Hypothalamus (tissue), 51 donors: Measurements from ENCODE around the gene CACTIN.
A peak's percentile ranks its signal among the peaks of the same experiment; 100 is the strongest.
"Not testable (repeated sequence)": the region's sequence is repeated elsewhere in the genome, so short reads cannot be mapped to it uniquely, and the experiment has no call there.

Experiments used
- DNase-seq, 51 donors: peaks; one replicate each; lab custom pipeline; 2025; lab: John Stamatoyannopoulos, UW

Gene CACTIN

GRCh38 chr19:3648037-3648905 is 21.7 kb upstream of the CACTIN start:
- DNase-seq: no peak

- not testable (repeated sequence) for DNase-seq
These were observed 20.5 kb upstream of the CACTIN start for GRCh38 chr19:3647102-3647501.

DNA sequence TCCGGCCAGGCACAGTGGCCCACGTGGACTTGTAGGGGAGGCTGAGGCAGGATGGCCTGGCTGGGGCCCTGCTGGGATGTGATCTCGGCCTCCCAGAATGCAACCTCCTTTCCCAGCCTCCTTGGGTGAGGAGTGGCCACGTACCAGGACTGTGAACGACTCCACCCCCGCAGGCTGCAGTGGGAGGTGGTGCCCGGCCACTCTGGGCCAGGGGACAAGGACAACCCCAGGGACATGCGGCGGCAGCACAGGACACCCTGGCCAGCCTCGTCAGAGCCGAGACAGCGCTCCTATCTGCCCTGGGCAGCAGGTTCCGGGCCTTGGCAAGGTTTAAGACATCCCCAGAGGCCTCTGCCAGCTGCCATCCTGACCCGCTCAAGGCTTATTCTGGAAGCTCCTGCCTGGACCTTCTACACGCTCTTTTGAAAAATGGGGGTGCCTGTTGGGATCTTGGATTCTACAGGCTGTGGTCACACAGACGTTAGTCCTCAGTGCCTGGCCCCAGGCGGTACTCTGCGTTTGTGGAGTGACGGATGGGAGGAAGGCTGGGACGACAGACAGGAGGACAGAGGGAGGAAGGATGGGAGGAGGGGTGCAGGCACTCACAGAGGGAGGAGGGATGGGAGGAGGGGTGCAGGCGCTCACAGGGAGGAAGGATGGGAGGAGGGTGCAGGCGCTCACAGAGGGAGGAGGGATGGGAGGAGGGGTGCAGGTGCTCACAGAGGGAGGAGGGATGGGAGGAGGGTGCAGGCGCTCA is 19.9 kb upstream of the CACTIN start:
- DNase-seq: no peak

DNA sequence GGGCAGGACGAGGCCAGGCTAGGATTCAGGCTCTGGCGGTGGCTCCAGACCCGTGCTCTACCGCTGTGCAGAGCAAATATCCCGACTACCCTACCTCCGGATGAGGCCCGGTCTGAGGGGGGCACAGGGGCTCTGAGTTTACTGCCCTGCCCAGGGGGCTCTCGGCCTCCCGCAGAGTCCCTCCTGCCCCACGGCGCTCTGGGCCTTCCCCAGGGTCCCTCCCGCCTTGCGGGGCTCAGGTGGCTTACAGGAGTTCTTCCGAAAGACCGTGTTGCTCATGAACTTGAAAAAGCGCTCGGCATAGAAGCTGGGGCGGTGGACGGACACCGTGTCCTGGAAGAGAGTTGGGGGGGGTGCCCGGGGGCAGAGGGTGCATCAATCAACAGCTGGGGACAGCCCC is 19.1 kb upstream of the CACTIN start:
- no peak for DNase-seq

GRCh38 chr19:3645067-3645396 is 18.4 kb upstream of the CACTIN start:
- no peak for DNase-seq

DNA sequence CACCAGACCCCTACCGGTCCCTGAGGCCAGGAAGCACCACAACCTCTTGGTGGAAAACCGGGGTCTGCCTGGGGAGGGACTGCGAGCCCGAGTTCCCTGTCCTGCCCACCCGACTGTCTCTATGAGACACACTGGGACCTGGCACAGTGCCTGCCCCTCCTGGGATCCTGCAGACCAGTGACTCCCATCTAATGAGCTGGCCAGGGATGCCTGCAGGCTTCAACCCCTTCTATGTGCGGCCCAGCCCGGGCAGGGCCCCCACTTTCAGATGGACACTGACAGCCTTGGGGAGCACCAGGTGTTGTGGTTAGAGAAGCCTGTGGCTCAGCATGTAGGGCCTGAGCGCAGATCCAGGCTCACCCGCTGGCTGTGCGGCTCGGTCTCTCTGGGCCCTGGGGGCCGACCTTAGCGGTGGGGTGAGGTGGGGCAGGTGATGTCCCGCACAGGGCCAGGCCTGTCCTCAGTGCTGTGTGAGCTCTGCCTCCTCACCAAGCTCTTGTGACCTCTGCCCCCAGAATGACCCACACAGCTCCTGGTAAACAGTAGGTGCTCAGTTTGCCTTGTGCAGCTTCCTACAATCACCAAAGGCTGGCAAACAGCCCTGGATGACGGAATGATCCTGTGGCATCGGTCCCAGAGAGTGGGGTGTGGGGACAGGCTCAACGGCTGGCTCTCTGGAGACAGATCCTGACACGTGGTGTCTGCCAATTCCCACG is 17.9 kb upstream of the CACTIN start:
- peak in 49 of 51 donors; percentile 15 to 96 (median 80) for DNase-seq

DNA sequence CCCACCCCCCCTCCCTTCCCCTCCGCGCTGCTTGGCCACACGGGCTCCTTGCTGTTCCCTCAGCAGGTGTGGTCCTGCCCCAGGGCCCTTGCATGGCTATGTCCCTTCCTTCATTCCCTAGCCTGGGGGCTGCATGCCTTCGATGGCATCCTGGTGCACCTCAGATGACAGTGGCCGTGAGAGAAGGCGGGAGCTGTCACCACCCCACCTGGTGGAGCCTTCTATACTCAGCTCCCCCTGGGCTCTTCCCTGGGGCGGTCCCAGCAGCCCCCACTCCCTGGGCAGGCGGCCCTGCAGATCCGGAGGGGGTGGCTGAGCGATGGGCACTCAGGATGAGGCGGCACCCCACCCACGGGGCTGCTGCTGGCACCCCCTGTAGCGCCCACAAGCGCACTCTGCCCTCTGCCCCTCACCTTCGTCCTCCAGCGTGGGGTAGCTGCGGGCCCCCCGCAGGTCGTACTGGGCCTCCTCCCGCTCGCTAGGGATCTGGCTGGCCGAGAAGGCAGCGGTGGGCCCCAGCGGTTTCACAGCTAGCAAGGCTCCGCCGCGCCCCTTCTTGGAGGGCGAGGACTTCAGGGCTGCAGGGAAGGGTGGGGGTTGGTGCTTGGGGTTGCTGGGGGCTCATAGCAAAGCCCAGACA is 17.2 kb upstream of the CACTIN start:
- DNase-seq: no peak

DNA sequence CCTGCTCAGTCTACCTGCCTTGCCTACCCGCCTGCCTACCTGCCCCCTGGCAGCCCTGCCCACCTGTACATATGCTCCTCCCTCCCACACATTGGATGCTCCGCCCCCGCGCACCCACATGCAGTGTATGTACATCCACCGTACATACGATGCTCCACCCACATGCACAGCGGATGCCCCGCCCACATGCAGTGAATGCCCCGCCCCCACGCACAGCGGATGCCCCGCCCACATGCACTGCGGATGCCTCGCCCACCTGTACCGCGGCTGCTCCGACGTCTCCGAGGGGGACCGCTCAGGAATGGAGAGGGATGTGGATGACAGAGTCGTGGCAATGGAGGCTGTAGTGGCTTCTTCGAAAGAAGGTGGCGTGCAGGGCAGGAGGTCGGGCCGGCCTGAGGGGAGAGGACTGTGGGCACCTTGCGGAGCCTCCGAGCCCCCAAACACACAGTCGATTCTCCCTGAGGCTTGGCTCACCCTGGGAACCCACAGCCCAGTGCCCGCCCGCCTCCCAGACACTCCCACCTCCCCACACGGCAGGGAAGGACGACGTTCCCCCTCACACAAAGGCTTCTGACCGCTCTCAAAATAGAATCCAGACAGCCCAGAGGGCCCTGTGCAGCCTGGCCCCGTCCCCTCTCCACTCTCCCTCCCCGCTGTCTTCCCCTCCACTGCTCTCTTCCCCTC is 16.5 kb upstream of the CACTIN start:
- DNase-seq: peak in 1 of 51 donors; percentile 25

DNA sequence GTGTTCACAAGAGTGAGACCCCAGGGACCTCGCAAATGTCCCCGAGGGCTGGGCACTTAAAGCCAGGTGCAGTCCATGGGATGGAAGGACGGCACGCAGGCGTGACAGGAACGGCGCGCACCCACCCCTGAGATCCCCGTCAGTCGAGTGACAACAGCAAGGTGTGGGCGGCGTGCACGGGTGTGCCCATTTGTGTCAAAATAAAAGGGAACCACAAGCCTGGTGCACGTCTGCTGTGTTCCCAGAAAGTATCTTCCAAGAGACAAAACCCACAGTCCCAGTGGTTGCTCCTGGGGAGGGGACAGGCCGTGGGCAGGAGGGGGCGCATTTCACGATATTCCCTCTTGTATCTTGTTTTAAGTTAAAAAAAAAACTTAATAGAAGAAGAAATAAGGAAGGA is 15.7 kb upstream of the CACTIN start:
- peak in 1 of 51 donors; percentile 40 for DNase-seq

DNA sequence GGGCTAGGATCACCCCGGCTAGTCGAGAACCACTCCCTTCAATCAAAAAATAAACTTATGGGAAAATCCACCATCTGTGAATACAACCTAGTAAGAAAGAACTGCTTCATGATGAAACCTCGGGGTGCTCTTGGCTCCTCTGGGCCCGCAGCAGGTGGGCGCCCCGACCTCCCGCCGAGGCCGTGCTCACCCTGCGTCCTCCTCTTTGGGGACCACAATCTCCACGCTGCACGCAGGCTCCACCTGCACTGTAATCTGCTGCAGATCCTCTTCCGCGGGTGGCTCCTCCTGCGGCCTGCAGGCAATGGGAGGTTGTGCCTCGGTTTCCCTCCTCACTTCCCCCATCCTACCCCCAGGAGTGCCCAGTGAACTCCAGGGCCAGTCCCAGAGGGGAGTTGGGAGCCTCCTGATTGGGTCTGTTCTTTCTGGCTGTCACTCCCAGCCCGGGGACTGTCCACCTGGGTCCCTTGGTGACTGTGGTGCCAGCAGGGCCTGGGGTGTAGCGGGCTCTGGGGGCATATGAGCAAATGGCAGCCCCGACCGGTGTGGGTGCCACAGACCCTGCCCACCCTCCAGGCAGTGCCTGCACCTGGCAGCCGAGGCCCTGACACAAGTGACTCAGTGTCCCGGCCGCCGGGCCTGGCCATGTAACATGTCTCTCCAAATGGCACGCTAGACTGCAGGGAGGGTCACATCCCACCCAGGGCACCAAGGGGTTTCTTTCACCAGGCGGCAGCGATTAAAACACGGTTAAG is 15.1 kb upstream of the CACTIN start:
- no peak for DNase-seq

- DNase-seq: no peak
These were observed 12.9 kb upstream of the CACTIN start for GRCh38 chr19:3639479-3639878.

GRCh38 chr19:3638208-3639193 is 11.9 kb upstream of the CACTIN start:
- DNase-seq: no peak

GRCh38 chr19:3637621-3638020 is 11.0 kb upstream of the CACTIN start:
- no peak for DNase-seq

DNA sequence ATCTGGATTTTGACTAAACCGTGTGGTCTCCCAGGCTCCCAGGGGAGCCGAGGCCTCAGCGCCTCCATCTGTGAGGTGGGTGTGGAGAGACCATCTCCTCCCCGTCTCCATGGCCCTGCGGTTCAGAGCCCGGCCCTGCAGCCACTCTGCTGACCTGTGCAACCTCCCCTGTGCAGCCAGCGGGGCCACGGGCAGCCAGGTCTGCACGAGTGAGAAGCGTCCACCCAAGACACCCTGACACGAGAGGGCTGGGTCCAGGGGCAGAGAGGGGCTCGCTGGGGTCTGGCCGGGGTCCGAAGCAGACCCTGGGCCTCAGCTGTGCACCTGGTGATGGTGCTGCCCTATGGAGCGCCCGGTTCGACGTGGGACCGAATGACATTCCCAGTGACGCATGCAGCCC is 10.4 kb upstream of the CACTIN start:
- DNase-seq: no peak

- DNase-seq: no peak
These were observed 9.9 kb upstream of the CACTIN start for GRCh38 chr19:3636506-3636905.

GRCh38 chr19:3634496-3635045 is 8.0 kb upstream of the CACTIN start:
- DNase-seq: no peak

- DNase-seq: no peak
These were observed 7.0 kb upstream of the CACTIN start for GRCh38 chr19:3633559-3633988.
